ENCODE data around the gene ADIPOR1.

DNA sequence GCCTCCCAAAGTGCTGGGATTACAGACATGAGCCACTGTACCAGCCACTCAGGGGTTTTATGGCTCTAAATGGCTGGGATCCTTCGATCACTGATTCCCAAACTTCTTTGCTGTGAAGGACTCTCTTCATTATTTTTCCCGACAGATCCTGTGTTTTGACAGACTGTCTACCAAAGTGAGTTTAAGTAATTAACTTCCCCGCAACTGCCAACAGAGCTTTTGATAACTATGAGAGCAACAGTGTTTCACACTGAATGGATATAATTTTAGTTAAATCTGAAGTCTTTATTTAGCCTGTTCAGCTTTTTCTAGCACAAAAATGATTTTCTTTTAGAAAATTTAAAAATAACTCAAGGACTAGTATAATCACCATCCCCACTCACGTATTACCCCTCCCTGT, 56.6 kb downstream of the ADIPOR1 start:
- TF ChIP-seq, protein P1, sequence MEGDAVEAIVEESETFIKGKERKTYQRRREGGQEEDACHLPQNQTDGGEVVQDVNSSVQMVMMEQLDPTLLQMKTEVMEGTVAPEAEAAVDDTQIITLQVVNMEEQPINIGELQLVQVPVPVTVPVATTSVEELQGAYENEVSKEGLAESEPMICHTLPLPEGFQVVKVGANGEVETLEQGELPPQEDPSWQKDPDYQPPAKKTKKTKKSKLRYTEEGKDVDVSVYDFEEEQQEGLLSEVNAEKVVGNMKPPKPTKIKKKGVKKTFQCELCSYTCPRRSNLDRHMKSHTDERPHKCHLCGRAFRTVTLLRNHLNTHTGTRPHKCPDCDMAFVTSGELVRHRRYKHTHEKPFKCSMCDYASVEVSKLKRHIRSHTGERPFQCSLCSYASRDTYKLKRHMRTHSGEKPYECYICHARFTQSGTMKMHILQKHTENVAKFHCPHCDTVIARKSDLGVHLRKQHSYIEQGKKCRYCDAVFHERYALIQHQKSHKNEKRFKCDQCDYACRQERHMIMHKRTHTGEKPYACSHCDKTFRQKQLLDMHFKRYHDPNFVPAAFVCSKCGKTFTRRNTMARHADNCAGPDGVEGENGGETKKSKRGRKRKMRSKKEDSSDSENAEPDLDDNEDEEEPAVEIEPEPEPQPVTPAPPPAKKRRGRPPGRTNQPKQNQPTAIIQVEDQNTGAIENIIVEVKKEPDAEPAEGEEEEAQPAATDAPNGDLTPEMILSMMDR (IDR thresholded peaks at IDR 0.05), result no peak
- no peak for TF ChIP-seq EZH2 (IDR thresholded peaks at IDR 0.05)
